A204.1 (cell line): Measurements from ENCODE around the gene UBTFL1.
"Not testable (repeated sequence)": the region's sequence is repeated elsewhere in the genome, so short reads cannot be mapped to it uniquely, and the experiment has no call there.

Experiments used
- FAIRE-seq: peaks from 2 replicates; lab custom pipeline; 2012; peaks lifted over from hg19 to GRCh38; lab: Jason Lieb, UNC

The UBTFL1 gene

GRCh38 chr11:90085650-90086049 is at the start of gene UBTFL1:
Gene UBTFL1, plus strand, starts transcription at chr11:90085950. Its CDS starts 0 bp downstream, at chr11:90085950.
- not testable (repeated sequence) for FAIRE-seq

GRCh38 chr11:90051591-90052209 is 34.0 kb upstream of the UBTFL1 start:
- FAIRE-seq, result not testable (repeated sequence)

- FAIRE-seq, result not testable (repeated sequence)
These were observed 33.4 kb upstream of the UBTFL1 start for GRCh38 chr11:90052311-90052710.

GRCh38 chr11:90053545-90053944 is 32.2 kb upstream of the UBTFL1 start:
- FAIRE-seq, result not testable (repeated sequence)

GRCh38 chr11:90088731-90089130 is 3.0 kb downstream of the UBTFL1 start:
- FAIRE-seq, result not testable (repeated sequence)

- not testable (repeated sequence) for FAIRE-seq
These were observed 9.6 kb downstream of the UBTFL1 start for GRCh38 chr11:90095230-90095924.

GRCh38 chr11:90098261-90098660 is 12.5 kb downstream of the UBTFL1 start:
- FAIRE-seq, result not testable (repeated sequence)

GRCh38 chr11:90100431-90100830 is 14.7 kb downstream of the UBTFL1 start:
- FAIRE-seq, result no peak

GRCh38 chr11:90113541-90113940 is 27.8 kb downstream of the UBTFL1 start:
- peak; percentile 92 for FAIRE-seq

- no peak for FAIRE-seq
These were observed 34.4 kb downstream of the UBTFL1 start for GRCh38 chr11:90120191-90120590.

GRCh38 chr11:90124371-90124770 is 38.6 kb downstream of the UBTFL1 start:
- FAIRE-seq, result no peak

GRCh38 chr11:90124946-90125345 is 39.2 kb downstream of the UBTFL1 start:
- no peak for FAIRE-seq

GRCh38 chr11:90133560-90134477 is 48.1 kb downstream of the UBTFL1 start:
- no peak for FAIRE-seq

GRCh38 chr11:90134478-90135003 is 48.8 kb downstream of the UBTFL1 start, which contains the start of gene NAALAD2:
Gene NAALAD2, plus strand, starts transcription at chr11:90134663. Its CDS starts 96 bp downstream, at chr11:90134759.
- FAIRE-seq, result no peak

GRCh38 chr11:90135016-90135415 is 49.3 kb downstream of the UBTFL1 start:
- FAIRE-seq, result no peak
